NCI-H146 treated with DMSO at 0.1 percent for 48 hours (cell line): ENCODE data around the gene EXOC3L4.
"Not testable (repeated sequence)": the region's sequence is repeated elsewhere in the genome, so short reads cannot be mapped to it uniquely, and the experiment has no call there.

Source experiments
- DNase-seq: peaks from one replicate; lab custom pipeline; 2025; ENCODE audit not compliant: unreplicated experiment; lab: John Stamatoyannopoulos, UW

EXOC3L4 gene

DNA sequence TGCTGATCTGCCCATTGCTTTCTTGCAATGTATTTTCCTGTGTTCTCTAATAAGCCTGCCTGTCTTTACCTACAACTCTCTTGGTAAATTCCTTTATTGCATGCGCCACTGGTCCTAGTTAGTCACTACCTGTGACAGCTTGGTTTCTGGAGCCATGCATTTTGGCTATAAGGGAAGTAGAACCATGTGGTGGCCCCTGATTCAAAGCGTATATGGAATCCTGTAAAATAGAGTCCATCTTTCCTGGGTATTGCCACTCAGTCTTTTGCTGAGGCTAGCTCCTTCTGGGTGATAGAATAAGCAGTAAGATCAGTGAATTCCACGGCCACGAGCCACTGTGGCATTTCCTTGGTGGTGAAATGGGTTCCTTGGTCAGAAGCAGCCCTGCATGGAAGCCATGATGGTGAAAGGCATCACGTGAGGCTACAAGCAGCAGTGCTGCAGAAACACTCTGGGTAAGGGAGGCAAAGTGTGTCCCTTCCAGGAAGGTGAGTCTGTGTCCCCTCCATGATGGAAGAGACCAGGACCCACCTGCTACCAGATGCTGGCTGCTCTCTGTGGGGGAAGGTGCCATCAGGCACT is 48.3 kb downstream of the EXOC3L4 start:
- no peak for DNase-seq

GRCh38 chr14:103143506-103143905 is 49.0 kb downstream of the EXOC3L4 start:
- no peak for DNase-seq

DNA sequence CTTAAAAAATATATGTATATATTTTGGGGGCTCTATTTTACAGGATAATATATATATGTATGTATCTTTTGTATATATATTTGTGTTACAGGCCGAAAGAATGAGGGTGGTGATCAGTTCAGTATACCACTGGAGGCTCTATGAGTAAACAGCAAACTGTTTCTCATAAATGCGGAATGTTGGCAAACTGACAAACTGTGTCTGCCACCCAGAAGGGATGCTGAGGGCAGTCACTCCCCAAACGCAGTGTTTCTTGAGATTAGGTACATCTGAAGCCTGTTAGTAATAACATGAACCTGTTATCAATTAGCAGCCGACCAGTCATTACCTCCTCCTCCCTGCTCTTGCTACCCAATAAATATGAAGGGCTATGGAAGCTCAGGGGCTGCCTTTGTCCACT is 49.6 kb downstream of the EXOC3L4 start:
- DNase-seq: no peak

GRCh38 chr14:103146141-103146709 is 51.7 kb downstream of the EXOC3L4 start:
- DNase-seq: no peak

GRCh38 chr14:103149351-103150237 is 55.1 kb downstream of the EXOC3L4 start:
- no peak for DNase-seq

- DNase-seq: no peak
These were observed 56.9 kb downstream of the EXOC3L4 start for GRCh38 chr14:103151270-103151945.

DNA sequence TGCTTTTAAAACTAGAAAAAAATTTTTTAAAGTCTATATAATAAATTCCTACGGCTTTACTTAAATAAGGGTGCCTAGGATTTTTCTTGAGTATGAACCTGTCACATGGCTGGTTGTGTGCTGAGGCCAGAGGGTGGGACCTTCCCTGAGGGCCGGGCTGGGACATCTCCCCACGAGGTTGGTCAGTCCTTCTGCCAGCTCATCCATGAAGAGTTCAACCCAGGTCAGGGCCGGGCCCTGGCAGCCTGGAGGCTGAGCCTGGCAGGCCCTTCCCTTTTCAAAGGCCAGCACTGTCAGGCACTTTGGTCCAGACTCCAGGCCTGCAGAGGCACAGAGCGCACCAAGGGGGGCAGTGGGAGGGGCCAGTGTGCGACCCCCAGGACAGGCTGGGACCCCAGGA is 60.5 kb downstream of the EXOC3L4 start:
- DNase-seq: no peak

DNA sequence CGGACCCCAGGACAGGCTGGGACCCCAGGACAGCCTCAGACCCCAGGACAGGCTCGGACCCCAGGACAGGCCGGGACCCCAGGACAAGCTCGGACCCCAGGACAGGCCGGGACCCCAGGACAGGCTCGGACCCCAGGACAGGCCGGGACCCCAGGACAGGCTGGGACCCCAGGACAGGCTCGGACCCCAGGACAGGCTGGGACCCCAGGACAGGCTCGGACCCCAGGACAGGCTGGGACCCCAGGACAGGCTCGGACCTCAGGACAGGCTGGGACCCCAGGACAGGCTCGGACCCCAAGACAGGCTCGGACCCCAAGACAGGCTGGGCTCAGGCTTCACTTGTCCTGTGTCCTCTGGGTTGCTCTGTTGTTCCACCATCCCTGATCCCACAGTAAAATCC is 60.9 kb downstream of the EXOC3L4 start:
- not testable (repeated sequence) for DNase-seq

DNA sequence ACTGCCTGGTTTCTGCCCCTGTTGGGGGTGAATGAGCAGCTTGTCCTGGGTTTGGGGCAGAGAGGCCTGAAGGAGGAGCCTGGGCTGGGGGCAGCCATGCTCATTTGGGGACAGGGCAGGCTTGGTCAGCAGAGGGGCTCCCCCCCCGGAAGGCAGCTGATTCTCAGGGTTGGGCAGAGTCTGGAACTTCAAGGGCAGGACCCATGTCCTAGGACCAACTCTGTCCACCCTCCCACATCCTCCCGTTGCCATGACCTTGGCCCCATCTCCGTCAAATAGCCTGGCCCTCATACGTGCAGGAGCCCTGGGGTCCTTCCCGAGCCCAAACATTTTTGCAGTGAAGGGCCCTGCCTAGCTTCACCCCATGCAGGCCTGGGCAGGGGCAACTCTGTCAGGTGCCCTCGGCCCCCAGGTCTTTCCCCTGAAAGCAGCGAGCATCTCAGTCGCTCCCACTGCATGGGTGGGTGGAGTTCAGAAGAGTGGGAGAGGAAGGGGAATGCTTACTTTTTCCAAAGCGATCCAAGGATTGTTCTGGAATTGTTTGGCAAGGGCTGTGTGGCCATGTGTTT is 61.4 kb downstream of the EXOC3L4 start:
- DNase-seq: no peak

DNA sequence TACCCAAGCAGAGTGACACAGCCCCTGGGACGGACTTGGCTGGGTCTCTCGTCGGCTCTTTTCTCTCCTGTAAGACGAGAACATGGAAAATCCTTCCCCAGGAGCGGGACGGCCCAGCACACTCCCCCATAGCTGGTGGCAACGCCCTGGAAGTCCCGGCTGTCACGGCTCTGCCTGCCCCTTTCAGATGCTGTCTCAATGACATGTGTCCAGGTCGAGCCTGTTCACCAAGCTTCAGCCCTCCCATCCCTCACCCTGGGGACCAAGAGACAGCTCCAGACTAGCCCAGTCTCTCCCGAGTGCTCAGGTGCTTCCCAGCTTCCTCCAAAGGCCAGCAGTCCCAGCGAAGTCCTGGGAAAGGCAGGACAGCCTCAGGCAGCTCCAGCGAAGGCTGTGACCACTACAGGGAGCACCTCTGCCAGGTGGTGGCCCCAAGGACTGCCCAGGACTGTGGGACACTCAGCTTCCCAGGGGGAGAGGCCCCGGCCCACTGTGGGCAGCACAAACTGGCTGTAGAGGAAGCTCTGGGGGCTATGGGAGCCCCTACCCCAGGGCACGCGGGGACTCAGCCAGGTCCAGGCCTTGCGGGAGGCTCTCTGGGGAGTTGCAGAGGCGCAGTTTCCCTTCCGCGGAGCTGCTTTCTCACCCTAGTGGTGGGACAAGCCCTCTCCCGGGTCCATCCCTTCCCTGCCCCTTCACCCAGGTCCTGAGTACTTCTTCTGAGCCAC is 62.3 kb downstream of the EXOC3L4 start:
- DNase-seq: no peak

GRCh38 chr14:103157969-103158368 is 63.4 kb downstream of the EXOC3L4 start:
- DNase-seq: no peak

DNA sequence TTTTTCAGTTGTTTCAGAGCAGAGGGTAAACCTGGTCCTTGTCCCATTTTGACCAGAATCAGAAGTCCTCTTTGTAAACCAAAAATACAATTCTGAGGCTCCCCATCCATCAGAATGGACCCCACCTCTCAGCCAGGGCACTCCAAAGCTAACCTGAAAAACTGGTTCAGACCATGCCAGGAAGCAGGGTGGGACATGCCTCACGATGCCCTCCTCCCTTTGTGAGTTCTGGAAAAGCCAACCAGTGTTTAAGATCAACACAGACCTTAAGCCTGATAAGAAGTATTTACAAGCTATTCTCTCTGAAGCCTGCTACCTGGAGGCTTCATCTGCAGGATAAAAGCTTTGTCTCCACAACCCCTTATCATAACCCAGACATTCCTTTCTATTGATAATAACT is 64.2 kb downstream of the EXOC3L4 start:
- no peak for DNase-seq
